Amniotic stem cell (primary cell): ENCODE results near the gene ERC2.

ENCODE experiments used
- DNase-seq: peaks from one replicate; lab custom pipeline; 2025; lab: John Stamatoyannopoulos, UW

ERC2 gene

DNA sequence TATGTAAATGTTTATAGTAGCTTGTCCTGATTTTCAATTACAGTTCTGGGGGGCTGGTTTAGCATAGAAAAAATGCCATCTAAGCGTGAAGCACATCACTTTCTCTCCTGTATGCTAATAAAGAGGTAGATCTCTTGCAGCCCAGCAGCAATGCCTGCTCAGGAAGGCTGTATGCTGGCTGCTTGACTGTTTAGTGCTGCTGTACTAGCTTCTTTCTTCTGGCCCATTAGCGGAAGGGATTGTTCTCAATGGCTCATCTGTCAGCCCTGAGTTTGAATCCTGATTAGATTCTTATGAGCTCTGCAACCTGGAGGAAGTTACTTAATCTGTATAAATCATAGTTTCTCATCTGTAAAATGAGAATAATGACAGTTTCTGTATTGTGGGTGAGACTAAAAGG lies 478.9 kb downstream of the ERC2 start:
- DNase-seq = no peak

DNA sequence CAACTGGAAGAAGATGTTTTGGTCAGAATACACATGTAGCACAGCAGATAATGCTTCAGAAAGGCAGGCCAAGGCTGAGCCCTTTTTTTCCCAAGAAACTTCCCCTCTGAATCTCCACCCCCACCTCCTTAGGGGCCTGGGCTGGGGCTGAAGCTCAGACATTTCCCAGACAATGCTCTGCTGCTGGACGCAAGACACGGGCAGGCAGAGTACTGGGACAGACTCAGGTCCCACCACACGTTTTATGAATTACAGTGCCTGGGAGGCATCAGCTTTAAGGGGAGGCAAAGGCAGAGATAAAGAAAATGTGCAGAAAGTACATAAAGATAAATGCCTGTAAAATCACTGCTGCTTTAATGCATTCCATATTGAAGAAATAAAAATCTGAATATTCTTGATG lies 479.4 kb downstream of the ERC2 start:
- no peak for DNase-seq

DNA sequence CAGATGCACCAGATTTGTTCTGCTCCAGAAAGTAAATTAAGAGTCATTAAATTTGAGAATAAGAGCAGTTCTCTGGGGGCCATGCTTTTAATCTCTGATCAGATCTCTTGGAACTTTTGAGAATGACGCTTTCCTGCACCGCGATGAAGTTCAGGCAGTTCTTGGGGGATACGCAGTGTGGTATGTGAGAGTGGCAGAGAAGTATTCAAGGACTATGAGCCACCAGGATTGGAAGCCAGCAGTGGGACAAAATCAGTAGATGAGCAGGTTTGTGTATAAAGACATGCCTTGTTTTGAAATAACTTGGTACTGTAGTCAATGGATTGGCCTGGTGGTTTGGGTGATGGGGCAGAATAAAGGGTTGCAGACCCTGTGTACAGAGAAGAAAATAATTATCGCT lies 483.6 kb downstream of the ERC2 start:
- DNase-seq = no peak

DNA sequence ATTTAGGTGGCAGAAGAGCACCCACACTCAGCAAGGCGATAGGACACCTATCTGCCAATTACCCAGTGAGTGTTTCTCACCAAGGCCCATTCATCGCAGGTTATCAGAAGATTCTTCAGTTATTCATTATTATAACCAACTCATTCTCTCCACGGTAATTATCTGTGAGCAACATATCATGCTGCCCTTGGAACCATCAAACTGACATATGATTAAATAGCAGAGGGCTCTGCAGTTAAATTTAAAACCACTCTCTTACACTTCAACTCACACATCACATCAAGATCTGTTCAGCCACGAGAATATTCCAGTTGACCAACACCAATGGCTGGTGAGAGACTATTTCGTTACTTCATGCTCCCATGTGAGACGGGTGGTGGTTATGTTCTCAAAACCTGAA lies 489.3 kb downstream of the ERC2 start:
- DNase-seq = no peak

DNA sequence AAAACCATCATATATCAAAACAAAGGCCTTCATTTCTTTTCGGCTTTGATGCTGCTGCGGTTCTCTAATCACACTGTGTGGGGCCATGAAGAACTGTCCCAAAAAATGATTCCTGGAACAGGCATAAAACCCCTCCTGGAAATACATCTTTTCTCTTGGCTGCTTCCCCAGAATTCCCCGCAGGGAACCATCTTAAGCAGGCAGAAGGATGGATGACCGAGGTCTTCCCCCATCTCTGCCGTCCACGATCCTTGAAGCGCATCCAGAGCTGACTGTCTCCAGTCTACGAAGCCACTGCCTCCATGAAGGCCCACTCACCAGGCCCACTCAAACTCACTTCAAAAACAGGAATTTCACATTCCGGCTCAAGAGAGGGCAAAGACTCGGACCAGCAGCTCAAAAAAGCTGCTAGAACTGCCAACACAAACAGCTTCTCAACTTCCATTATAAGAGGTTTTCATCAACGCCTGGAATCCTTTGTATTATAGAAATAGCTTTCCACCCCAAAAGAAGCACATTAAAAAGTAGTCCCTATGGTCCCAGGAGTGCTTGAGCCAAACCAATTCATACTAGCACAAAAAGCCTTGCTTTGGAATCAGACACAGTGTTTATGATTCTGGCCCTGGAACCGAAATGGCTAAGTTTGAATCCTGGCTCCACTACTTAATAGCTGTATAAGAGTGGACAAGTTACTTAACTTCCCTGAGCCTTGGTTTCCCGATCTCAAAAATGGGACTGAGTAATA lies 493.7 kb downstream of the ERC2 start:
- DNase-seq = no peak

DNA sequence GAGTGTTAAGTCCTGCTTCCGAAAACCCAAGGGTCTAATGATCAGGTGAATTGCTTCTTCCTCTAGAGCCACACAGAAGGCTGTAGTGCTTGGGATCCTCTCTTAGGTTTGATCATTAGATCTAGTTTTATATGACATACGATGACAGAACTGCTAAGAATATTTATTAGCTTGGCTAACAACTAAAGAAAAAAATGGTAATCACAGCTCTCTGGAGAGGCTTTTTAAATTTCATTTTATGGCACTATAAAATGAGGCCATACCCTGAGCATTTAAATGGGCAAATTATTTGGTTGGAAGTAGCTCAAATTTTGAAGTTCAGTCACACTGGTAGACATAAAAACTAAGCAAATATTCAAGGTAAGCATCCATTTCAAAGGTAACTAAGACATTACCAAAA lies 498.6 kb downstream of the ERC2 start:
- DNase-seq = no peak

DNA sequence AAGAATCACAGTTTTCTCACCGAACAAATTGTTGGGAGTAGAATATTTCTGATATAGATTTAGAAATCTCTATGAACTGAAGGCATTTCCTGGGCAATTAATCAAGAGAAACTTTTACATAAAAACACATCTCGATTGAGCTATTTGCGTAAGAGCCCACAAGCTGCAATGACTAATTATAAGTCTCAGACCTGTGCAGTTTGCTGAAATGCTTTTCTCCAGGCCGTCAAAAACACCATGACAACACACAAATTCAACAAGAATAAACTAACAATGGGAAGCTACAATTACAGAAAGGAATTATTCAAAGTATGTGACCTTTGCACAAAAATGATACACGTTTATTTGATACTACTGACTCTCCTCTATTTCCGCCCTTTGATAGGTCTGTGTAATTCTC lies 499.9 kb downstream of the ERC2 start:
- DNase-seq = no peak

DNA sequence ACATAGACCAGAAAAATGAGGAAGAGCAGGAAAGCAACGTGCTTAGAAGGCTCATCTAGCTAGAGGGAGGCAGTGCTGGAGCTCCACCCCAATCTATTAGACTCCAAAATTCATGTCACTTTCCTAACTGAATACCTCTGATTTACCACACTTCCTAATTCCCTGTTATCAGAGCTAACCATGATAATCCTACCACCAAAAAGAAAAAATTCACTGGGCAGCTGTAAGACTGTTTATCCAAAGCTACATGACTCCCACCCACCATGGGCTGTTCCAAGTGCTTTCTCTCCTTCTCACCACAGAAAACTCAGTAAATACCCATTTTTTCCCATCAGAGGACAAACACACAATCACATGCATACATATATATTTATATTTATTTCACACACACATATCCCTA lies 501.7 kb downstream of the ERC2 start:
- no peak for DNase-seq

DNA sequence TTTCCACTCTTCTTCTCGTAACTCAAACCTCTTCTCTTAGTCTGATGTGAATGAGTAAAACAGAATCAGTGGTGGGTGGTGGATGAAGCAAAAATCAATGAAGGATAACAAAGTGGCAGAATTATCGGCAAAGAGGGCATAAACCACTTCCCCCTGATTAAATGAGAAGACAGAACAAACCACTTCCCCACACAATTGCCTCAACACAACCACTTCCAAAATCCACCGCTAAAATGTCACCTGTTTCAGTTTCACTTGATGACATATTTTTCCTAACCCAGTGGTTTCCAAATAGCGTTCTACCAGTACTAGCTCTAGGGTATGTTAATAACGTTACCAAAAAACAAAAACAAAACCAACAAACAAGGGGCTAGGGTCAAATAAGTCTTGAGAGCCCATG lies 502.5 kb downstream of the ERC2 start:
- no peak for DNase-seq

DNA sequence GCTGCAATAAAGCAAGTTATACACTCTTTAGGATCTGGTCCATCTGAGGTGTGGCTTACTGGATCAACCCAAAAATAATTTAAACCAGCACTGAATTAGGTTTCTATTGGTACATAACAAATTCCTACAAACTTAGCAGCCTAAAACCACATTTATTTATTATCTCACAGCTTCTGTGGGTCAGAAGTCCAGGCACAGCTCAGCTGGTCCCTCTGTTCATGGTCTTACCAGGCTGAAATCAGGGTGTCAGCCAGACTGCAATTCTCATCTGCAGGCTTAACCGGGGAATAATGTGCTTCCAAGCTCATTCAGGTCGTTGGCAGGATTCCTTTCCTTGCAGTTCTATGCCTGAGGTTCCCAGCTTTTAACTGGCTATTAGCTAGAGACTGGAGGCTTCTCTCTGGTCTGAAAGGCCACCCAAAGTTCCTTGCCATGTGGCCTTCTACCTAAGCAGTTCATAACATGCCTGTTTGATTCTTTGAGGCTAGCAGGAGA lies 503.7 kb downstream of the ERC2 start:
- DNase-seq = no peak

DNA sequence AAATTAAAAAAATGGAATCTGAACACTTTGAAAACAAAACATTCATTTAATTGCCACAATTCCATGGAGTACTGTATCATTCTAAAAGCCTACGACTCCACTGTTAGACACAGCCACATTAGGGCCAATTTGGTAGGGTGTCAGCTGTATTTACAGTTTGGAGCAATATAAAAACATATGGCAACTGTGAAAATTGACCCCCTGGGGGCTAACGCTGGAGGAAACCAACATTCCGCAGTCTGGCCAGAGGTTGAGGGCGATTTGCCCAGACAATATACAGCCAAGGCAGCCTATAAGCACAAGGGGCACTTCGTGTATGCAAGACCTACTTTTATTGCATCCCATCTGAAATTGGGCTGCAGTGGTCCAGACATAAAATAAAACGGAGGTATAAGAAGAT lies 504.7 kb downstream of the ERC2 start:
- DNase-seq = no peak

DNA sequence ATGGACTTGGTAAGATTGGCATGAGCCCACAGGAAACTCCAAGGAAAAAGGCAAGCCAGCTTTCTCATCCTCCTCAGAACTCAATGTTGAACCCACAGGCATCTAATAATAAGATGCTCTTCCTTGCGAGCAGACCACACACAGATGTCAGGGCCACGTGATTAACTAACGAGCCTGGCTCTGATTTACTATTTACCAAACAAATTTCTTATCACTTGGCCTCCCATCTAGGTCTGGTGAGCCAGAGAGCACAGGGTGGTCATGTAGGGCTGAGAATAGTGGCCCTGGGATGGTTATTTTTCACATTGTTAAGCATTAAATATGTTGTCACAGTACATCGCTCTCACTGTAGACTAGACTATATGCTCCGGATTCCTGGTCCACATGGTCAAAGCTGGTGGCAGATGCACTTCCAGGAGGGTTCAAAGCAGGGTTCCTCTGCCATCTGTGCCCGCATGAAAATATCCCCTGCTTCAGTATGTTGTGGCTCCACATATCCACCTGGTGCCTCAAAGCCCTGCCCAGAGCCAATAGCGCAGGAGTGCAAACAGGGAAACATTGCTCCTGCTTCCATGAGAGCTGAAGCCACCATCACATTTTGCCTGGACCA lies 508.7 kb downstream of the ERC2 start:
- no peak for DNase-seq

DNA sequence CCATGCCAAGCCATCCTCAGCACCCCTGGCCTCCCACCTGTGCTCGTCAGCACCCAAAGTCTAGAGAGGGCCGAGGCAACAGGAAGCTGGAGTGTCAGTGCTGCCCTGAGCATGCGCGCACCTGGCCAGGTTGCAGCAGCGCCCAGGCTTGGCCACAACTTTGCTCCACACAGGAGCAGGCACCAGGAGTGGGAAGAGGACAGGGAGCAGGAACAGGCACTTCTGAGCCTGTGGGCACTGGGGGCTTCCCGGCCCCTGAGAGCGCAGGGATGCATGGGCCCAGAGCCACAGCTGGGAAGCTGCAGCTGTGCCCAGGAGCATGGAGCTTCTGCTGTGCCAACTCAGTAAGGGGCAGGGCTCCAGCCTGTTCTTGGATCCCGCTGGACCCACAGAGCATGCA lies 509.7 kb downstream of the ERC2 start:
- DNase-seq = no peak

DNA sequence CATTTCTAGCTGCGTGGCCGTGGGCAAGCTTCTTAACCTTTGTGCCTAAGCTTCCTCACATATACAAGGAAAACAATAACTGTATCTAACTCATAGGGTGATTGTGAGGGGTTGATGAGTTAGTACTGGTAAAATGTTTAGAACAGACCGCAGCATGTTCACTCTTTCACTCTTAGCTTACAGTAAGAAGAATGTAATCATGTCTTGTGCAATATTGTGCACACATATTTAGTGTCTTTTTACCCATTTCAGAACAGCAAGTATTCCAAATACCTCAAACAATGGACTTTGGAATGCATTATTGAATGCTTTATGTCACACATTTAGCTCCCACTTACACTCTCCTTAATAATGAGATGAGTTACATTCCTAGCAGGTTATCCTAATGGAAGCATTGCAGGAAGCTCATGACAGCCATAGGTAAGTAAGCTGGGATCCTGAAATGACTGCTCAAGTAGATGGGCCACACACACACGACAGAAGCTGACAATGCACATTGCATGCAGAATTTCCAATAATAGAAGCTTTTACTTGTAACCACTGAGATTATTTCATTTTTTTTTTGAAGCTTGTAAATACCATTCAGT lies 512.3 kb downstream of the ERC2 start:
- no peak for DNase-seq

DNA sequence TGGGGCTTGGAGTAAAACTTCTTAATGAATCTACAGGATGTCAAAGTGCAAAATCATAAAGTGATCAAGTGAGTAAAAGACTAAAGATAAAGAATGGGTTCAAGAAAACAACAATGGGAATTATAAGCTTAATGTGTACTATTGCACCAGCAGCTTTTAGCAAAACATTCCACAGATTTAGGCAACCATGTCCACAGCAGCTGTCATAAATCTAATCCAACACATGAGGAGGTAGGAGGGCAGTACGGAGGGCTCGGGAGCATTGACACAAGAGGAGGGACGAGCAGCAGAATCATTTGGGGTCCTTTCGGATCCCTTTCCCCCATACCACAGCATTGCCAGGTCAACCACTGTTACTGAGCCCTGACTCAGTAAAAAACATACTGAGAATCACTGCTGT lies 516.9 kb downstream of the ERC2 start:
- no peak for DNase-seq

DNA sequence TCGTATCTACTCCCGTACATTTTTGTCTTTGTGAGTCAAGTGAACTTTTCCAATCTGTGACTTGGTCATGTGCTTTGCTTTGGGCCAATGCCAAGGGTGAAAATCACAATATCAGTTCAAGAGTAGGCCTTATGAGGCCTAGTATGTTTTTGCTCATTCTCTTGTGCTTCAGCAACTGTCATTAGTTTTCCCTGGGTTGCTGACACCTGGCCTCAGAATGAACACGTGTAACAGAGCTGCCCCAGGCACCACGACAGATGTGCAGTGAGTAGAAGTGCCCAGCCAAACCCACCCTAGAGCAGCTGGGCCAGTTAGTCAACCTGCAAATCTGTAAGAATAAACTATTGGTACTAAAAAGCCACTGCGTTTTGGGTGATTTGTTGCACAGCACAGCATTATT lies 520.9 kb downstream of the ERC2 start:
- no peak for DNase-seq

DNA sequence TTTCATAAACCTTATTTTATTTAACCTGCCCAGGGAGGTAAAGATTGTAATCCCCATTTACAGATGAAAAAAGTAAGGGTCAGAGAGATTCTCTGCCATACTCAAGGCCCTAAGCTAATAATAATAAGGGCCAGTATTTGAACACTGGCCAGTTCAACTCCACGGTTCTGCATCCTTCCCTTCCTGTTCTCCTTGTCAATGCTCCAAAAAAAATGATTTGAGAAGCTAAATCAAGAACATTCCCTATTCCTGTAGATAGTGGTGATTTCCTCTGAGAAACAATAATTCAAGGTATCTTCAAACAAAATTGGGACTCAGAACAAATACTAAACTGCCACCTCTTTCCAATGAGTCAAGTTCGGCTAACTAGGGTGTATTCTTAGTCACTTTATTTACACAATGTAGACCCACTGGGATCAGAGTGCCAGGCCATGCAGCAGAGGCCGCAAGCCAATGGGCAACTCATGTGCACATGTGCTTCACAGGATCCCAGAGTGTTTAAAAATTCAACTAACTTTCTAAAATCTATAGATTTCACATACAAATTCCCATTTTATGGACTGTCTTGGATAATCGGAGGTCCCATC lies 521.6 kb downstream of the ERC2 start:
- DNase-seq = no peak

DNA sequence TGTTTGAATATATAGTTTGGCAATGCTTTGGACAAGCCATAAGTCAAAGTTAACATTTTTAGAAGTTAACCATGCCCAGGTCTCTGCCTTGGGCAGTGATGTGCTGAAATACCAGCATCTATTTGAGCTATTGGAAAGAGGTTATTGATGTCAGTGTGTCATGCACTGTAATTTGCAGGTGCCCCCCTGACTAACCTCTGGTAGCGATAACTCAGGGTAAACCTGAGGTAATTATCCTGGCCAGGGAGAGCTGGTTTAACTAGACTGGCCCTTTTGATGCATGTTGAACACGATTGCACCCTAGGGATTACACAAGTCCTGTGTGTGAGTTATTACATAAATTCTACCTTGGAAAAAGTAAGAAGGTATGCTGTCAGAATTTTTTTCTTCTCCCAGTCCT lies 525.4 kb downstream of the ERC2 start:
- no peak for DNase-seq

DNA sequence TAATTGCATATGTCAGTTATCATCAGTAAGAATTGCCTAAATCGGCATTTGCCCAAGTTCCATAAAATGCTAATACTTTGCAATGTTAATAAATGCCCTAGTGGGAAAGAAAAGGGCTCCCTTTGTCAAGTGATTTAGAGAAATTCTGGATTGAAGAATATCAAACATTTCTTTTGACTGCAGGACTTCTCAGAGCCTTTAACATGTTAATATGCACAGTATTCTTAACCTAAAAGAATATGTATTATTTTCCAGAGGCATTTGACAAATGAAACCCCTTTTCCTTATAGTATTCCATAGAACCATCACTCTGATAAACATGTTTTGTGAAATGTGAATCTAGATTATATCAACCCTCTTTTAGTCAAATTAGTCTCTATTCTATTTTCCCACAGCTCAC lies 529.0 kb downstream of the ERC2 start:
- no peak for DNase-seq

DNA sequence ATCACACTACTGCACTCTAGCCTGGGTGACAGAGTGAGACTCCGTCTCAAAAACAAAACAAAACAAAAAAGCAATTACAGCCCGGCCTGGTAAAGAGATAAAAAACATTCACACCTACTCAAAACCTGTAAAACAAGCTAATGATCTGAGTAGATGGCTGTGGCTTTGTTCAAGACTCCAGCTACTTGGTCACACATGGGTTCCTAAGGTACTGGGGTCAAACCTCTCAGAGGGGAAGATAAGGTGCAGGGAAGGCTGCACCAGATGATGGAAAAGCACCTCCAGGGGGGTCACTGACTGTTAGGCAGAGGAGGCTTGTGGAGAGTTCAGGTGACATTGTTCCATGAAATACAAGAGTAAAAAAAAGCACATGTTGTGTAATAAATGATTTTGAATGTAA lies 531.0 kb downstream of the ERC2 start:
- DNase-seq = no peak

DNA sequence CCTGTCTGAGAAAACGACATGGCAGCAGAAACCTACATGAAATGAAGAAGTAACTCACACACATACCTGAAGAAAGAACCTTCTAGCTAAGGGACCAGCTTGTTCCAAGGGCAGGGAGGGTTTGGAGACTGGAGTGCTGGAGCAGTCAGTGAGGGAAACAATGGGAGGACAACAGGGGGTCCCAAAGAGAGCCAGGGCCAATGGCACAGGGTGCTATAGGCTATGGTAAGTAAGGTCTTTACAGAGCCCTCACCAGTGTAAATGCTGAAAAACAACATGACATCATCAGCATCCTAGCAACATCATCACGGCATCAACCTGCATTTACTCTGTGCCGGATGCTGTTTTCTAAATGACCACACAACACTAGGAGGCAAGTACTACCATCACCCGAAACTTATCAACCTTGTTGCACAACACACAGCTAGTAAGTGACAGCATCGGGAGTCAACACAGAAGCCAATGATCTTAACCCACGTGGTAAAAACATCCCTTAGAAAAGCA lies 531.7 kb downstream of the ERC2 start:
- no peak for DNase-seq

DNA sequence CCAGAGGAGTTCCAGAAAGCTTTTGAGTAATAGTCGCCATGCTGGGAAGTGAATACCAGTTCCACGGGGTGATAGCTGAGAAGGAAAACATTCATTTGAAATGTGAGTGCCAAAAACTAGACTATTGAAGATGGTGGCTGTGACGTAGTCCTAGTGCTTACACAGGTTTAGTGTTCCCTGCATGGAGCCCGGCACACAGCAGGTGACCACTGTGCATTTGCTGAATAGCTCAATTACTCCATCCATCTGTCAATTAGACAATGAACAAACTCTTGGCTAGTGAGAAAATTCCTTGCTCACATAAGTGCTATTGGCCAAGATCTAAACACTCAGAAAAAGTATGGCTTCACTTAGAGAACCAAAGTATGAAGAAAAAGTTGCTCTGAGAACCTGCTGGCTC lies 533.0 kb downstream of the ERC2 start:
- DNase-seq = no peak

DNA sequence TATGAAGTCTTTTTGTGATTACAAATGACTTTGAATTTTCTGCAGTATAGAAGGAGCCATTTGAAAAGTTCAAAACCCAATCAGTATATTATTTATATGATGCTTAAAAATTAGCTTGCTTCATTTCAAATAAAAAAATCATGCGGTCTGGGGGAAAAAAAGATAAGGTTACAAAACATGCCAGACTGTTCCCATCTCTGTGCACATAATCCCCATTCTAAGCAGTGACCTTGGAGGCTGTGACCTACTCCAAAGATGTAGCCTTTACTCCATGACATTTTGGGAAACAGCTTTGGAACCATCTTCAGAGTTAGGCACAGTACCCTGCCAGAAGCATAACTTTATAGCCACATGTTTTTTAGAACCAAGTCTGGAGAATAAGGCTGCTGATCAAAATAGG lies 533.5 kb downstream of the ERC2 start:
- no peak for DNase-seq
